ENCODE data around the gene AMFR. TPM values are rescaled to one million over a fixed set of nuclear protein-coding genes. Genes with fewer than 3 reads are reported as not detected.
A peak's percentile ranks its signal among the peaks of the same experiment; 100 is the strongest.

Gene AMFR
- total and polyA plus RNA-seq, 2 of the 13 experiments (the other 11 are each of a cell fraction or from before 2014, with no cell fraction given): 52.9 to 108 TPM

DNA sequence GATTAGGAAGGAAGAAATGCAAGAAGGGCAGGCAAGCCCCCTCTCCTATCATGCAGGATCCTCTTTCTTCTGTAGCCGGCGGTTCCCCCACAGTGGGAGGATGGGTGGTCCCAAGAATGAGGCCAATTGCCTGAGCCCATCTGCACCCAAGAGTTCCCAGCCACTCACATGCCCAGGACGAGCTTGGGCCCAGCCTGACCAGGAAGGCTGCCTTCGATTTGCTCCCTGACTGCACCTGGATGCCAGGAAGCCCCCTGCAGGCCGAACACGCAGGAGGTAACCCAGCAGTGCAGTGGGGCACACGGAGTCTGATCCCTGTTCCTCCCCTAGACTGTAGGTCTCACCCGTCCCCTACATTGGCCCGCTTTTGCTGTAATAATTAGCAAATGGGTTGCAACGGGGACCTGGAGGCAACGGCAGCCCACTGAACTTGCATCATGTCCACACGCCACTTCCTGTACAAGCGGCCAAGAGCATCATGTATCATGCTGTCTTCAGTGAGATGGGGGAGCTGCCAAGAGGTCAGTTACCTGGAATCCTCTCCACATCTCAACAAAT is 67.5 kb downstream of the AMFR start (continued):
- TF ChIP-seq, protein P1, sequence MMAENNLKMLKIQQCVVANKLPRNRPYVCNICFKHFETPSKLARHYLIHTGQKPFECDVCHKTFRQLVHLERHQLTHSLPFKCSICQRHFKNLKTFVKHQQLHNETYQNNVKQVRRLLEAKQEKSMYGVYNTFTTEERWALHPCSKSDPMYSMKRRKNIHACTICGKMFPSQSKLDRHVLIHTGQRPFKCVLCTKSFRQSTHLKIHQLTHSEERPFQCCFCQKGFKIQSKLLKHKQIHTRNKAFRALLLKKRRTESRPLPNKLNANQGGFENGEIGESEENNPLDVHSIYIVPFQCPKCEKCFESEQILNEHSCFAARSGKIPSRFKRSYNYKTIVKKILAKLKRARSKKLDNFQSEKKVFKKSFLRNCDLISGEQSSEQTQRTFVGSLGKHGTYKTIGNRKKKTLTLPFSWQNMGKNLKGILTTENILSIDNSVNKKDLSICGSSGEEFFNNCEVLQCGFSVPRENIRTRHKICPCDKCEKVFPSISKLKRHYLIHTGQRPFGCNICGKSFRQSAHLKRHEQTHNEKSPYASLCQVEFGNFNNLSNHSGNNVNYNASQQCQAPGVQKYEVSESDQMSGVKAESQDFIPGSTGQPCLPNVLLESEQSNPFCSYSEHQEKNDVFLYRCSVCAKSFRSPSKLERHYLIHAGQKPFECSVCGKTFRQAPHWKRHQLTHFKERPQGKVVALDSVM (CRISPR knock-in tag; IDR thresholded peaks at IDR 0.05): no peak
- no peak for TF ChIP-seq ZNF878 (CRISPR knock-in tag; IDR thresholded peaks at IDR 0.05)
- TF ChIP-seq, protein P2, sequence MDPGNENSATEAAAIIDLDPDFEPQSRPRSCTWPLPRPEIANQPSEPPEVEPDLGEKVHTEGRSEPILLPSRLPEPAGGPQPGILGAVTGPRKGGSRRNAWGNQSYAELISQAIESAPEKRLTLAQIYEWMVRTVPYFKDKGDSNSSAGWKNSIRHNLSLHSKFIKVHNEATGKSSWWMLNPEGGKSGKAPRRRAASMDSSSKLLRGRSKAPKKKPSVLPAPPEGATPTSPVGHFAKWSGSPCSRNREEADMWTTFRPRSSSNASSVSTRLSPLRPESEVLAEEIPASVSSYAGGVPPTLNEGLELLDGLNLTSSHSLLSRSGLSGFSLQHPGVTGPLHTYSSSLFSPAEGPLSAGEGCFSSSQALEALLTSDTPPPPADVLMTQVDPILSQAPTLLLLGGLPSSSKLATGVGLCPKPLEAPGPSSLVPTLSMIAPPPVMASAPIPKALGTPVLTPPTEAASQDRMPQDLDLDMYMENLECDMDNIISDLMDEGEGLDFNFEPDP (CRISPR knock-in tag; conservative IDR thresholded peaks at IDR 0.05): no peak
- 0 out of 2 replicates have a peak, but pooled peaks have one; percentile 70 for TF ChIP-seq ZNF451 (CRISPR knock-in tag; IDR thresholded peaks at IDR 0.05)
- TF ChIP-seq ZNF350 (CRISPR knock-in tag; IDR thresholded peaks at IDR 0.05; ENCODE audit: borderline replicate concordance, low read depth): peak; percentile 75; the same call in 1 of the 2 replicates
- peak; percentile 92 for TF ChIP-seq HNRNPL (IDR thresholded peaks at IDR 0.05; ENCODE audit: low read depth, low read length)
- TF ChIP-seq, protein P3, sequence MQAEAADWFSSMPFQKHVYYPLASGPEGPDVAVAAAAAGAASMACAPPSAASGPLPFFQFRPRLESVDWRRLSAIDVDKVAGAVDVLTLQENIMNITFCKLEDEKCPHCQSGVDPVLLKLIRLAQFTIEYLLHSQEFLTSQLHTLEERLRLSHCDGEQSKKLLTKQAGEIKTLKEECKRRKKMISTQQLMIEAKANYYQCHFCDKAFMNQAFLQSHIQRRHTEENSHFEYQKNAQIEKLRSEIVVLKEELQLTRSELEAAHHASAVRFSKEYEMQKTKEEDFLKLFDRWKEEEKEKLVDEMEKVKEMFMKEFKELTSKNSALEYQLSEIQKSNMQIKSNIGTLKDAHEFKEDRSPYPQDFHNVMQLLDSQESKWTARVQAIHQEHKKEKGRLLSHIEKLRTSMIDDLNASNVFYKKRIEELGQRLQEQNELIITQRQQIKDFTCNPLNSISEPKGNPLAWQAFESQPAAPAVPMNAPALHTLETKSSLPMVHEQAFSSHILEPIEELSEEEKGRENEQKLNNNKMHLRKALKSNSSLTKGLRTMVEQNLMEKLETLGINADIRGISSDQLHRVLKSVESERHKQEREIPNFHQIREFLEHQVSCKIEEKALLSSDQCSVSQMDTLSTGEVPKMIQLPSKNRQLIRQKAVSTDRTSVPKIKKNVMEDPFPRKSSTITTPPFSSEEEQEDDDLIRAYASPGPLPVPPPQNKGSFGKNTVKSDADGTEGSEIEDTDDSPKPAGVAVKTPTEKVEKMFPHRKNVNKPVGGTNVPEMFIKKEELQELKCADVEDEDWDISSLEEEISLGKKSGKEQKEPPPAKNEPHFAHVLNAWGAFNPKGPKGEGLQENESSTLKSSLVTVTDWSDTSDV (CRISPR knock-in tag; IDR thresholded peaks at IDR 0.05): no peak
- TF ChIP-seq LCORL (IDR thresholded peaks at IDR 0.05): no peak
- peak; percentile 77 for TF ChIP-seq LCORL (CRISPR knock-in tag; IDR thresholded peaks at IDR 0.05)
- TF ChIP-seq RXRB (CRISPR knock-in tag; IDR thresholded peaks at IDR 0.05; ENCODE audit: borderline replicate concordance): no peak
- TF ChIP-seq NR2F2 (IDR thresholded peaks at IDR 0.05; ENCODE audit: borderline replicate concordance, low read depth): no peak
- TF ChIP-seq CEBPB (IDR thresholded peaks at IDR 0.05; ENCODE audit: borderline replicate concordance, low read depth, low read length): peak; percentile 34; the same call in 1 of the 2 replicates
- TF ChIP-seq ZNF747 (CRISPR knock-in tag; IDR thresholded peaks at IDR 0.05; ENCODE audit: borderline replicate concordance): no peak
- peak; percentile 74 for TF ChIP-seq ZMYM3 (CRISPR knock-in tag; IDR thresholded peaks at IDR 0.05)
- peak; percentile 14; the same call in 1 of the 2 replicates for TF ChIP-seq CBX5 (CRISPR knock-in tag; IDR thresholded peaks at IDR 0.05; ENCODE audit: borderline replicate concordance)
- 0 out of 2 replicates have a peak, but pooled peaks have one; percentile 52 for TF ChIP-seq SIN3A (IDR thresholded peaks at IDR 0.05; ENCODE audit: borderline replicate concordance, low read depth, low read length)
- peak; percentile 67; the same call in 1 of the 2 replicates for TF ChIP-seq ZZZ3 (CRISPR knock-in tag; IDR thresholded peaks at IDR 0.05; ENCODE audit: borderline replicate concordance)
- TF ChIP-seq ZNF10 (CRISPR knock-in tag; IDR thresholded peaks at IDR 0.05; ENCODE audit: borderline replicate concordance, low read depth): no peak
- TF ChIP-seq ZSCAN22 (CRISPR knock-in tag; IDR thresholded peaks at IDR 0.05): no peak
- TF ChIP-seq, protein P4, sequence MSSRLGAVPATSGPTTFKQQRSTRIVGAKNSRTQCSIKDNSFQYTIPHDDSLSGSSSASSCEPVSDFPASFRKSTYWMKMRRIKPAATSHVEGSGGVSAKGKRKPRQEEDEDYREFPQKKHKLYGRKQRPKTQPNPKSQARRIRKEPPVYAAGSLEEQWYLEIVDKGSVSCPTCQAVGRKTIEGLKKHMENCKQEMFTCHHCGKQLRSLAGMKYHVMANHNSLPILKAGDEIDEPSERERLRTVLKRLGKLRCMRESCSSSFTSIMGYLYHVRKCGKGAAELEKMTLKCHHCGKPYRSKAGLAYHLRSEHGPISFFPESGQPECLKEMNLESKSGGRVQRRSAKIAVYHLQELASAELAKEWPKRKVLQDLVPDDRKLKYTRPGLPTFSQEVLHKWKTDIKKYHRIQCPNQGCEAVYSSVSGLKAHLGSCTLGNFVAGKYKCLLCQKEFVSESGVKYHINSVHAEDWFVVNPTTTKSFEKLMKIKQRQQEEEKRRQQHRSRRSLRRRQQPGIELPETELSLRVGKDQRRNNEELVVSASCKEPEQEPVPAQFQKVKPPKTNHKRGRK (CRISPR knock-in tag; IDR thresholded peaks at IDR 0.05): no peak
- no peak for TF ChIP-seq ZNF441 (CRISPR knock-in tag; IDR thresholded peaks at IDR 0.05; ENCODE audit: borderline replicate concordance)
- no peak for TF ChIP-seq NBN (conservative IDR thresholded peaks at IDR 0.05)
- no peak for TF ChIP-seq AGO1 (IDR thresholded peaks at IDR 0.05; ENCODE audit: low read depth, low read length, poor library complexity, severe bottlenecking)
